Hepatocyte (in vitro differentiated cells): ENCODE measurements around the gene RAB32.

Experiments used
- CTCF ChIP-seq: fragments of 200-600 bp; sonication (generic); IDR thresholded peaks from 2 replicates; pipeline ENCODE4 v1.5.1; 2016; ENCODE audit warnings: antibody characterized with exemption, mild to moderate bottlenecking; ENCODE audit not compliant: poor library complexity
- EZH2phosphoT487 ChIP-seq: fragments of 200-600 bp; sonication (generic); IDR thresholded peaks from one replicate; pipeline ENCODE4 v1.6.1; 2018; ENCODE audit warnings: antibody characterized with exemption, mild to moderate bottlenecking, low read depth, moderate library complexity; ENCODE audit not compliant: unreplicated experiment, severe bottlenecking

DNA sequence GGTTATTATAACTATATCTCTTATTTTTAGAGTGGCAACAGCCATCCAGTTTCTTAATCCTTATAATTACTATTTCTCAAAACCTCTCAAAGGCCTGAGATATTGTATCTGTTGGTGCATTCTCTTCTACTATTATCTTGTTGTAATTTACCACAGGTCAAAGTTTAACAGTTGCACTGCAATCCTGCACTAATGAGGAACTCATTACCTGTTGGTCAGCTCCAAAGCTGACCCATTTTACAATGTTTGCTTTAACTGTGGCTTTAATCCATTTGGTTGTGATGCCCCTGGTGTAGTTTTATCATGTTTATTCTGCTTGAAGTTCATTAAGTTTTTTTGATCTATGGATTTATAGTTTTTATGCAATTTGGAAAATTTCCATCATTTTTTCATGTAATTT, 48.8 kb downstream of the RAB32 start:
- TF ChIP-seq CTCF (no peak), EZH2phosphoT487 (no peak)
